GM10248 (cell line): Measurements from ENCODE around the gene VIPR2.

Experiments used
- CTCF ChIA-PET: fragments of 300-600 bp; sonication (Branson Sonifier 250); formaldehyde crosslinking; extraction: SDS; loops from one replicate; lab custom pipeline; 2021; ENCODE audit warnings: antibody characterized with exemption; lab: Yijun Ruan, JAX
- POLR2A ChIA-PET: fragments of 350-650 bp; sonication (Branson Sonifier 250); formaldehyde crosslinking; extraction: SDS; loops from one replicate; lab custom pipeline; 2020; ENCODE audit warnings: antibody characterized with exemption; lab: Yijun Ruan, JAX
- DNase-seq: peaks from one replicate; pipeline ENCODE4 v3.0.0; 2012; ENCODE audit errors: extremely low spot score
- CTCF ChIP-seq: IDR thresholded peaks from 2 replicates; pipeline ENCODE4 v1.5.1; 2012; ENCODE audit warnings: mild to moderate bottlenecking, low read depth; ENCODE audit errors: extremely low read depth, missing control alignments, control extremely low read depth

The VIPR2 gene

DNA sequence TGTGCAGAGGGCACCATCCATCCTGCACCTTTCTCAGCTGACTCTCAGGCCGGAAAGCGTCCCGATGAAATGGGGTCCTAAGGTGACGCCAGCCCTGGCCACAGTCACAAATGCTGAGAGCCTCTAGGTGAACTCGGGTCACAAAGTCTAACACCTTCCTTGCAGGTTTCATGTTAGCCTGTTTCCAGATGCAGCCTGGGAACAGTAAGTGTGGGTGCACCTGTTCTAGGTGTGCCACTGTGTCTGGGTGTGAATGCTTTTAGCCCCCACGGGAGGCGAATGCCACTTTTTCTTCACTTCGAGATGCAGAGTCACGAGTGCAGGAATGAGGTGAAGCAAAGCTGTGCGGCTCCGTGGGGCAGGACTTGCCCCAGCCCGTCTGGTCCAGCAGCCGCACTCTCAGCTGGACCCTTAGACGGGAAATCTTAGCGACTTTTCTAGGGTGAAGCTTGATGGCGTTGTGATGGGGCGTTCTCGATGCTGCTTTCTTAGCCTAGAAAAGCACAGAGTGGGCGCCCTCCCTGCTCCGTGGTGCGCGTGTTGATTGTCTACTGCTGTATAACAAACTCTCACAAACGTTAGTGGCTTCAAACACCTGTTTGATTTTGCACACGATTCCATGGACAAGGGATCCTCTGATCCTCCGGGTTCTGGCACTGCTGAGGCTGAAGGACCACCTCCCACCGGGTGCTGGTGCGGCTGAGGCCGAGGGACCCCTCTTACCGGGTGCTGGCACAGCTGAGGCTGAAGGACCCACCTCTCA, 13.6 kb upstream of the VIPR2 start:
- no peak for DNase-seq
- POLR2A ChIA-PET: no interaction called here
- CTCF ChIA-PET: no interaction called here
- no peak for TF ChIP-seq CTCF

GRCh38 chr7:159157714-159158113, 13.0 kb upstream of the VIPR2 start:
- ChIA-PET POLR2A (no interaction called here), CTCF (no interaction called here)
- DNase-seq: no peak
- TF ChIP-seq CTCF: no peak

GRCh38 chr7:159156436-159157245, 12.0 kb upstream of the VIPR2 start:
- POLR2A ChIA-PET: no interaction called here
- TF ChIP-seq CTCF: no peak
- CTCF ChIA-PET: no interaction called here
- no peak for DNase-seq

- ChIA-PET CTCF (no interaction called here), POLR2A (no interaction called here)
- no peak for TF ChIP-seq CTCF
- DNase-seq: no peak
These were observed 10.7 kb upstream of the VIPR2 start for GRCh38 chr7:159155410-159155809.

DNA sequence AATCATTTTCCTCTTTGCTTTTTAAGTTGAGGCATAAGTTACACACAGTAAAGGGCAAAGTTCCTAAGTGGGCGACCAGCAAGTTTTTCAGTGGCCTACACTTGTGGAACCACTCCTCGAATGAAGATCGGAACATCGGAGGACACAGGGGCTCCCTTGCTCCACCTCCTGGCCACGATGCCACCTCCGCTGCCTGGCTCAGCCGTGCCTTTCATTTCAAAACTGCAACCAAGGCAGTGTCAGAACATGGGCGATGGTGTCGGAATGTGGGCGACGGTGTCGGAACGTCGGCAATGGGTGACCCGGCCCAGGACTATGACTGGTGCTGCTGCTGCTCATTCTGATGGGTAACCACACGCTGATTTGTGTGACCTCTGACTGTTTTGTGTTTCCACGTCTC, 9.6 kb upstream of the VIPR2 start:
- CTCF ChIA-PET: no interaction called here
- no peak for TF ChIP-seq CTCF
- DNase-seq: no peak
- POLR2A ChIA-PET: no interaction called here

DNA sequence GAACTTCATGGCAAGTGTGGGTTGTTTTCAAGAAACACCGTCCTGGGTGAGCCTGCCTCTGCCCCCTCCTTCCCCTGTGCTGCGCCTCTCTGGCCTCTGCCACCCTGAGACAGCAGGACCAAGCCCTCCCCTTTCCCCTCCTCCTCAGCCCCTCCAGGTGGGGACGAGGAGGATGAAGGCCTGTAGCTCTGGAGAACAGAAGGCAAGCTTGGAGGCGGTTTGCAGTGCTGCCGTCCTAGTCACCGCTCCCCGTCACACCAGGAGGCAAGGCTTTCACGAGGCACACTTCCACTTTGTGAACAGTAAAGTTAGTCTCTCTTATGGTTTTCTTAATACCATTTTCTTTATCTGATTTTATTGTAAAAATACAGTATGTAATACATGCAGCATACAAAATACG, 8.8 kb upstream of the VIPR2 start:
- CTCF ChIA-PET: interaction anchor here (1.1 kb wide), 1 partner anchor 9 kb away, joined by 3 read pairs; no protein-coding TSS in a partner anchor

More for the DNA sequence above, 8.8 kb upstream of the VIPR2 start:
- no peak for DNase-seq
- TF ChIP-seq CTCF: no peak
- POLR2A ChIA-PET: no interaction called here
